Neural crest cell (in vitro differentiated cells): ENCODE measurements around the gene NDUFA13. TPM values are rescaled to one million over a fixed set of nuclear protein-coding genes. Genes with fewer than 3 reads are reported as not detected.

Source experiments
- DNase-seq: peaks from one replicate; pipeline ENCODE4 v3.0.0; 2021; ENCODE audit warnings: low read depth, mixed read lengths, low spot score
- H3K27ac Mint-ChIP-seq: one replicate; pipeline ENCODE4 v1.8.0; 2021; ENCODE audit warnings: mild to moderate bottlenecking, mixed read lengths; ENCODE audit not compliant: unreplicated experiment
- H3K27me3 Mint-ChIP-seq: 2 replicates; pipeline ENCODE4 v1.8.0; 2021; ENCODE audit warnings: low read depth, mild to moderate bottlenecking, mixed read lengths
- H3K36me3 Mint-ChIP-seq: 2 replicates; pipeline ENCODE4 v1.8.0; 2021; ENCODE audit warnings: low read depth, mild to moderate bottlenecking, mixed read lengths
- H3K4me1 Mint-ChIP-seq: 2 replicates; pipeline ENCODE4 v1.8.0; 2021; ENCODE audit warnings: mixed read lengths
- H3K4me3 Mint-ChIP-seq: one replicate; pipeline ENCODE4 v1.8.0; 2021; ENCODE audit warnings: mild to moderate bottlenecking, mixed read lengths
- H3K9me3 Mint-ChIP-seq: 2 replicates; pipeline ENCODE4 v1.8.0; 2021; ENCODE audit warnings: mixed read lengths
- total RNA-seq: library from RNA; stranded (reverse); gene quantifications from 2 replicates; pipeline ENCODE4 v1.2.1, GENCODE V29; 2021
- TF ChIP-seq, protein P1 (sequence below): fragments of 200-600 bp; sonication (generic); conservative IDR thresholded peaks from 2 replicates; pipeline ENCODE4 v1.5.0; 2021; ENCODE audit warnings: antibody characterized with exemption, mild to moderate bottlenecking

Gene NDUFA13
- total RNA-seq, 1 donor from 2014 or later, result 389 TPM

DNA sequence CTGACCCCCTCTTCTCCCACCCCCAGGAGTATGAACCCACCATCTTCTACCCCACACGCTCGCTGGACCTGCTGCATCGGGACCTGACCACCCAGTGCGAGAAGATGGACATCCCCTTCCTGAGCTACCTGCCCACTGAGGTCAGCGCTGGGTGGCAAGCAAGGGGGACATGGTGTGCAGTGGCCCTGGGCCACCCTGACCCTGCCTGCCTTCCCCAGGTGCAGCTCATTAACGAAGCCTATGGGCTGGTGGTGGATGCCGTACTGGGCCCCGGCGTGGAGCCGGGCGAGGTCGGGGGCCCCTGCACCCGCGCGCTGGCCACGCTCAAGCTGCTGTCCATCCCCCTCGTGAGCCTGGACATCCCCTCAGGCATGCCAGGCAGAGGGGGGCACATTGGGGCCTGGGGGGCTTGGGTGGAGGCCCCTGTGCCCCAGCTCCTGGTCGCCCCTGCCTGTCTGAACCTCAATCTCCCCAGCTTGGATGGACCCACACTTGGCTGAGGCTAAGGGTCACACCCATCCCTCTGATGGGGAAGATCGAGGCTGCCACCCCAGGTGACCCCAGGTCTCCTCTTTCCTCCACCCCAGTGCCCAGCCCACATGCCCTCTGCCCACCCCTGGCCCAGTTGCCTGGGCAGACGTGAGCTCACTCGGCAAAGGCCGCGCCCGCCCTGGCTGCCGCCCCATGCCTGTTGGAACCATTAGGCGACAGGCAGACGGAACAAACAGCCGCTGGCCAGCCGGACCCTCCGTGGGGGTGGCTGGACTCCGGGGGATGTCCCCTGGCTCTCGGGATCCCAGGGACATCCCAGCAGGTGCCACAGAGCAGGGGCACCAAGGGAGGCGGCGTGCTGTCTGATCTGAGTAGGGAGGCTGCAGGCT, 19.5 kb downstream of the NDUFA13 start:
- Mint-ChIP-seq H3K4me1 (peaks cover 31% of the 10 kb centered on the region), H3K9me3 (no peaks in the 10 kb centered on the region), H3K27me3 (peaks cover 26% of the 10 kb centered on the region), H3K4me3 (peak overlapping the region; percentile 82), H3K27ac (no peak overlapping the region), H3K36me3 (peaks cover 8% of the 10 kb centered on the region)
- TF ChIP-seq, protein P1, sequence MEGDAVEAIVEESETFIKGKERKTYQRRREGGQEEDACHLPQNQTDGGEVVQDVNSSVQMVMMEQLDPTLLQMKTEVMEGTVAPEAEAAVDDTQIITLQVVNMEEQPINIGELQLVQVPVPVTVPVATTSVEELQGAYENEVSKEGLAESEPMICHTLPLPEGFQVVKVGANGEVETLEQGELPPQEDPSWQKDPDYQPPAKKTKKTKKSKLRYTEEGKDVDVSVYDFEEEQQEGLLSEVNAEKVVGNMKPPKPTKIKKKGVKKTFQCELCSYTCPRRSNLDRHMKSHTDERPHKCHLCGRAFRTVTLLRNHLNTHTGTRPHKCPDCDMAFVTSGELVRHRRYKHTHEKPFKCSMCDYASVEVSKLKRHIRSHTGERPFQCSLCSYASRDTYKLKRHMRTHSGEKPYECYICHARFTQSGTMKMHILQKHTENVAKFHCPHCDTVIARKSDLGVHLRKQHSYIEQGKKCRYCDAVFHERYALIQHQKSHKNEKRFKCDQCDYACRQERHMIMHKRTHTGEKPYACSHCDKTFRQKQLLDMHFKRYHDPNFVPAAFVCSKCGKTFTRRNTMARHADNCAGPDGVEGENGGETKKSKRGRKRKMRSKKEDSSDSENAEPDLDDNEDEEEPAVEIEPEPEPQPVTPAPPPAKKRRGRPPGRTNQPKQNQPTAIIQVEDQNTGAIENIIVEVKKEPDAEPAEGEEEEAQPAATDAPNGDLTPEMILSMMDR, result no peak
- DNase-seq, result no peak

DNA sequence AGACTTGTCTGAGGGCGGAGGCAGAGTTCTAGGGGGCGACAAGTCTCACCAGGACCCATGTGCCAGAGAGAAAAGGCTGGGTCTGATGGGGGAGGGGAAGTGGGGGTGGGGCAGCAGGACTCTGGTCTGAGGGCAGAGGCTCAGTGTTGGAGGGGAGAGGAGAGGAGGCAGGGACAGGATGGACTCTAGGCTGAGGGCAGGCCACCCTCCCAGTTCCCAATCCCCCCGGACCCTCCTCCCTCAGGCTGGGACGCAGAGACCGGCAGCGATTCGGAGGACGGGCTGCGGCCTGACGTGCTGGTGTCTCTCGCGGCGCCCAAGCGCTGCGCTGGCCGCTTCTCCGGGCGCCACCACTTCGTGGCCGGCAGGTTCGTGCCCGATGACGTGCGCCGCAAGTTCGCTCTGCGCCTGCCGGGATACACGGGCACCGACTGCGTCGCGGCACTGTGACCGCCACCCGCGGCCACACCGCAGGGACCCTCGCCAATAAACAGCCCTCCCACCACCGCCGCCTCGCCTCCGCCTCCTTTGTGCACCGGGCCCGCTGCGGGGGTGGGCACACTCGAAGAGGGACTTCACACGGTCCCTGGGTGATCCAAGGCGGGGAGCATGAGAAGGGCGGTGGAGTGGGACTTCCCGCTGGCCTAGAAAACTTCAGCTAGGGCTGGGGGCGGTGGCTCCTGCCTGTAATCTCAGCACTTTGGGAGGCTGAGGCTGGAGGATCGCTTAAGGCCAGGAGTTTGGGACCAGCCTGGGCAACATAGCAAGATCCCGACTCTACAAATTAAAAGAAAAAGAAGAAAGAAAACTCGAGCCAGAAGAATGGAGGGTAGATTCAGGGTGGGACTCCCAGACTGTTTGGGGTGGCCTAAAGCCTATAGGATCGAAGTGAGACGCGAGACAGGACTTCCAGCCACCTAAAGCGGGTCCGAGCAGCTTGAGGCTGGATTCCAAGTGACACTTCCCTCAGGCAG, 21.3 kb downstream of the NDUFA13 start:
- Mint-ChIP-seq H3K36me3 (peaks cover 5% of the 10 kb centered on the region), H3K27ac (no peak overlapping the region), H3K9me3 (no peaks in the 10 kb centered on the region), H3K4me3 (peak overlapping the region; percentile 82), H3K27me3 (peaks cover 23% of the 10 kb centered on the region), H3K4me1 (peaks cover 19% of the 10 kb centered on the region)
- TF ChIP-seq, protein P1, result no peak
- DNase-seq, result no peak

DNA sequence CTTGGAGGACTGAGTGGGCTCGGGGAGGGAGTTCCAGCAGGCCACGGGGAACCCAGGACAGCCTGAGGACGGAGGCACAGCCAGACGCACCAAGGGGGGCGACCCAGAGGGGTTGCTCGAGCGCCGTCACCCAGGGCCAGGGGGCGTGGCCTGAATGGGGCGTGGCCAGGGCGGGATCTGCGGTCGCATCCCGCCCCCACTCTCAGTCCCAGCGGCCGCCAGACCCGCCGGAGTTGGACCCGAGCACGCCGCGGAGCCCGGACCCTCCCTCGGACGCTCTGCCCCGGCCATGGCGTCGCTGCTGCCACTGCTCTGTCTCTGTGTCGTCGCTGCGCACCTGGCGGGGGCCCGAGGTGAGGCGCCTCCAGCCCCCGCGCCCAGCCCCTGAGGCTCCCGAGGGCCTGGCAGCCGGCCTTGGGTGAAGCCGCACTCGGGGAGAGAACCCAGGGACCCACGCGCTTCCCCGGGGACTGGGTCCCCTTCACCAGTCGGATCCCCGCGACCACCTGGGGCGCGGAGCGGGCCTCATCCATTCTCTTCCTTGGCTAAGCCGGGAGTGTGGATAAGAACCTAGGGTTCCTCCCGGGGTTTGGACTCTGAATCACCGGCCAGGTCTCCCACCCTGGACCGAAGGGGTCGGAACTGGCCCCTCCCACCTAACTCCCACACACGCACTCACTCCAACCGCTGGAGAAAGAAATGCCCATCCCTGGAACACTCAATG, 22.2 kb downstream of the NDUFA13 start, which contains the start of gene CILP2:
Gene CILP2 (plus strand): TSS at position 205 of the 724 bp plus-strand sequence. CDS start 85 bp downstream, at position 290.
- Mint-ChIP-seq H3K36me3 (peaks cover 5% of the 10 kb centered on the region), H3K27ac (no peak within 1 kb of the TSS), H3K4me1 (peaks cover 19% of the 10 kb centered on the region), H3K9me3 (no peaks in the 10 kb centered on the region), H3K4me3 (peak within 1 kb of the TSS; percentile 64), H3K27me3 (peaks cover 23% of the 10 kb centered on the region)
- TF ChIP-seq, protein P1, result peak; percentile 12
- peak; percentile 69 for DNase-seq

DNA sequence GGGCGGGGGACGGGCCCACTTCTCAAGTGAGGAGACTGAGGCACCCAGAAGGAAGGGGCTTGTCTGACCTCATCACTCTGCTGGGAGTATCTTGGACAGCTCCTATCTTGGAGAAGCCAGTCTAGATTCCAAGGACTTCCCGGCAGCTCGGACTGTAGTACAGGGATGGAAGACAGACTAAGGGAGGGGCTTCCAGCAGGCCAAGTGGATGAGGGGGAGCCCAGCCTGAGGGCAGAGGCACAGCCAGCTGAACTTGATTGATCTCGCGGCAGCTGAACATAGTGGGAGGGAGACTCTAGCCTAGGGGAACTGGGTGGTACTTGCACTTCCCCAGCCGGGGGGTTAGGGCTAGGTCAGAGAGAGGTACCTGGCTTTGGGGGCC, 22.8 kb downstream of the NDUFA13 start:
- peaks cover 5% of the 10 kb centered on the region for H3K36me3 Mint-ChIP-seq
- no peak for DNase-seq
- peaks cover 16% of the 10 kb centered on the region for H3K4me1 Mint-ChIP-seq
- H3K9me3 Mint-ChIP-seq, result no peaks in the 10 kb centered on the region
- peaks cover 21% of the 10 kb centered on the region for H3K27me3 Mint-ChIP-seq
- H3K27ac Mint-ChIP-seq, result no peak overlapping the region
- H3K4me3 Mint-ChIP-seq, result peak overlapping the region; percentile 62
- TF ChIP-seq, protein P1, result no peak

DNA sequence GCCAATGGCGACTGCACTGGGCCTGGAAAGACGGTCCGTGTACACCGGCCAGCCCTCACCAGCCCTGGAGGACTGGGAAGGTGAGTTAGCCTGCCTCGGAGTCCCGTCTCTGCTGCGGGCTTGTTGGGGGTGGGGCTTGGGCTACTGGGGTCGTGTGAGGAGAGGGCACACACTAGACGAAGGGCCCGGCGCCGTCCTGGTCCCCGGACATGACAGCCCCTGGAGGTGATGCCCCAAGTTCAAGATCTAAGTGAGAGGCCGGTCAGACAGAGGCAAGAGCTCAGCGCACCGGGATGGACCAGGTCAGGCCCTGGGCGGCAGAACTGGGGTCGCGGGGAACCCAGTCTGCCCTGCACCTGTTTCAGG, 23.7 kb downstream of the NDUFA13 start:
- no peaks in the 10 kb centered on the region for H3K9me3 Mint-ChIP-seq
- no peak overlapping the region for H3K4me3 Mint-ChIP-seq
- DNase-seq, result no peak
- TF ChIP-seq, protein P1, result no peak
- H3K4me1 Mint-ChIP-seq, result peaks cover 10% of the 10 kb centered on the region
- H3K36me3 Mint-ChIP-seq, result no peaks in the 10 kb centered on the region
- H3K27me3 Mint-ChIP-seq, result peaks cover 19% of the 10 kb centered on the region
- no peak overlapping the region for H3K27ac Mint-ChIP-seq
